Neural cell (in vitro differentiated cells): ENCODE results near the gene FMC1. TPM values are rescaled to one million over a fixed set of nuclear protein-coding genes. Genes with fewer than 3 reads are reported as not detected.

Experiments used
- H2AFZ ChIP-seq: fragments of 200-600, 300-800 bp; sonication (generic), shearing (Covaris generic); 2 replicates; pipeline ENCODE4 v1.6.0; 2014; ENCODE audit warnings: low read depth, mild to moderate bottlenecking, antibody characterized with exemption, low read length, moderate library complexity
- H3F3A ChIP-seq: fragments of 200-600 bp; shearing (Covaris generic); 2 replicates; pipeline ENCODE4 v1.6.1; 2016; ENCODE audit warnings: mild to moderate bottlenecking, moderate library complexity, mixed read lengths, antibody characterized with exemption, low read length; ENCODE audit not compliant: insufficient read depth, poor library complexity, severe bottlenecking
- H3K27ac ChIP-seq: fragments of 200-600, 300-800 bp; sonication (generic), shearing (Covaris generic); 2 replicates; pipeline ENCODE4 v1.5.1; 2014; ENCODE audit warnings: mild to moderate bottlenecking, low read length, moderate library complexity
- H3K27me3 ChIP-seq: fragments of 300-800, 200-600 bp; sonication (generic), shearing (Covaris generic); 2 replicates; pipeline ENCODE4 v1.6.0; 2014; ENCODE audit warnings: mild to moderate bottlenecking, low read depth, low read length, moderate library complexity; ENCODE audit not compliant: insufficient read depth
- H3K36me3 ChIP-seq: fragments of 300-800, 200-600 bp; sonication (generic), shearing (Covaris generic); 2 replicates; pipeline ENCODE4 v1.5.1; 2014; ENCODE audit warnings: mild to moderate bottlenecking, antibody characterized with exemption, low read length, moderate library complexity; ENCODE audit not compliant: insufficient read depth
- H3K4me2 ChIP-seq: fragments of 300-800, 200-600 bp; sonication (generic), shearing (Covaris generic); 2 replicates; pipeline ENCODE4 v1.6.0; 2014; ENCODE audit warnings: mild to moderate bottlenecking, low read length
- H3K4me3 ChIP-seq: fragments of 300-800, 200-600 bp; sonication (generic), shearing (Covaris generic); 2 replicates; pipeline ENCODE4 v1.5.1; 2014; ENCODE audit warnings: mild to moderate bottlenecking, low read length, moderate library complexity
- H3K79me2 ChIP-seq: fragments of 200-600 bp; shearing (Covaris generic); replicated peaks from 2 replicates; pipeline ENCODE4 v1.6.0; 2014; ENCODE audit warnings: mild to moderate bottlenecking, low read length, moderate library complexity; ENCODE audit not compliant: insufficient read depth
- H3K9ac ChIP-seq: fragments of 300-800, 200-600 bp; sonication (generic), shearing (Covaris generic); 2 replicates; pipeline ENCODE4 v1.6.1; 2016; ENCODE audit warnings: mild to moderate bottlenecking, low read length, mixed read lengths
- H3K9me2 ChIP-seq: fragments of 200-600 bp; shearing (Covaris generic); 2 replicates; pipeline ENCODE4 v1.6.1; 2016; ENCODE audit warnings: mild to moderate bottlenecking, low read length, mixed read lengths; ENCODE audit not compliant: insufficient read depth
- H3K9me3 ChIP-seq: fragments of 200-600, 300-800 bp; sonication (generic), shearing (Covaris generic); 2 replicates; pipeline ENCODE4 v1.6.1; 2016; ENCODE audit warnings: mild to moderate bottlenecking, mixed run types, low read length, moderate library complexity, mixed read lengths
- H4K20me1 ChIP-seq: fragments of 200-600 bp; shearing (Covaris generic); 2 replicates; pipeline ENCODE4 v1.6.1; 2016; ENCODE audit warnings: mild to moderate bottlenecking, mixed run types; ENCODE audit not compliant: insufficient read depth
- EP300 ChIP-seq: fragments of 450-650 bp; conservative IDR thresholded peaks from 2 replicates; pipeline ENCODE4 v1.6.1; 2014; ENCODE audit warnings: antibody characterized with exemption, mild to moderate bottlenecking, moderate library complexity; ENCODE audit not compliant: poor library complexity, severe bottlenecking
- MXI1 ChIP-seq: fragments of 450-650 bp; conservative IDR thresholded peaks from 2 replicates; pipeline ENCODE4 v1.6.1; 2014; ENCODE audit warnings: antibody characterized with exemption, mild to moderate bottlenecking; ENCODE audit not compliant: poor library complexity, severe bottlenecking
- POLR2AphosphoS5 ChIP-seq: IDR thresholded peaks from 2 replicates; pipeline ENCODE4 v1.6.1; 2012
- RAD21 ChIP-seq: fragments of 450-650 bp; conservative IDR thresholded peaks from 2 replicates; pipeline ENCODE4 v1.6.1; 2014; ENCODE audit warnings: antibody characterized with exemption, mild to moderate bottlenecking, moderate library complexity
- SMC3 ChIP-seq: fragments of 450-650 bp; conservative IDR thresholded peaks from 2 replicates; pipeline ENCODE4 v1.6.1; 2014; ENCODE audit warnings: antibody characterized with exemption, mild to moderate bottlenecking, moderate library complexity; ENCODE audit not compliant: poor library complexity
- polyA plus RNA-seq: library from polyadenylated mRNA; depleted of rRNA; stranded (reverse); fragments of >200 nt; gene quantifications from 2 replicates; pipeline ENCODE4 v1.2.3, GENCODE V29; 2014
- TF ChIP-seq, protein P1 (sequence below): fragments of 450-650 bp; IDR thresholded peaks from 2 replicates; pipeline ENCODE4 v1.5.1; 2014; ENCODE audit warnings: antibody characterized with exemption, mild to moderate bottlenecking, moderate library complexity; ENCODE audit not compliant: poor library complexity, severe bottlenecking
- TF ChIP-seq, protein P2 (sequence below): IDR thresholded peaks from 2 replicates; pipeline ENCODE4 v1.6.1; 2012; ENCODE audit warnings: borderline replicate concordance

The FMC1 gene
- polyA plus RNA-seq, 1 donor from 2014 or later = 54.8 TPM

DNA sequence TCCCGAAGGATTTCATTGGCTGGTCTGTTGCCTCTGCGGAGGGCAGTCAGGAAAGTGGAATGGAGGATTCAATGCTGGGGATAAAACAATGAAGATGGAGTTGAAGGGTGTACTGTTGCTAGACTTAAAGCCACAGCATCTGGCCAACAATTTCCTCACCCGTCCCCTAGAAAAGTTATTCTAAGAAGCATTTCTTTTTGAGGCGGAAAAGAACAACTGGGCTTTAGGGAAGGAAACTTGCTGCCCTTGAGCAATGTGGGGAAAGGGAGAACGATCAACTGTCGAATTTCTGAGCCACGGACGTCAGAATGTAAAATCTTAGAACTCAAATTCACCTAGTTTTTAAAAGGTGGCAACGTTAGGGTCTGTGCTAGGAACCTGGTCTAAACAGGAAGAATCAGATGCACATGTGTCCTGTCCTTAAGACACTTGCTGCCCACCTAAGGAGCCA is 664 bp downstream of the FMC1 start:
- H3K27me3 ChIP-seq = no peaks in the 10 kb centered on the region
- H3K36me3 ChIP-seq = no peaks in the 10 kb centered on the region
- peak overlapping the region; percentile 100 for H3K9ac ChIP-seq
- no peak for TF ChIP-seq SMC3
- TF ChIP-seq, protein P1, sequence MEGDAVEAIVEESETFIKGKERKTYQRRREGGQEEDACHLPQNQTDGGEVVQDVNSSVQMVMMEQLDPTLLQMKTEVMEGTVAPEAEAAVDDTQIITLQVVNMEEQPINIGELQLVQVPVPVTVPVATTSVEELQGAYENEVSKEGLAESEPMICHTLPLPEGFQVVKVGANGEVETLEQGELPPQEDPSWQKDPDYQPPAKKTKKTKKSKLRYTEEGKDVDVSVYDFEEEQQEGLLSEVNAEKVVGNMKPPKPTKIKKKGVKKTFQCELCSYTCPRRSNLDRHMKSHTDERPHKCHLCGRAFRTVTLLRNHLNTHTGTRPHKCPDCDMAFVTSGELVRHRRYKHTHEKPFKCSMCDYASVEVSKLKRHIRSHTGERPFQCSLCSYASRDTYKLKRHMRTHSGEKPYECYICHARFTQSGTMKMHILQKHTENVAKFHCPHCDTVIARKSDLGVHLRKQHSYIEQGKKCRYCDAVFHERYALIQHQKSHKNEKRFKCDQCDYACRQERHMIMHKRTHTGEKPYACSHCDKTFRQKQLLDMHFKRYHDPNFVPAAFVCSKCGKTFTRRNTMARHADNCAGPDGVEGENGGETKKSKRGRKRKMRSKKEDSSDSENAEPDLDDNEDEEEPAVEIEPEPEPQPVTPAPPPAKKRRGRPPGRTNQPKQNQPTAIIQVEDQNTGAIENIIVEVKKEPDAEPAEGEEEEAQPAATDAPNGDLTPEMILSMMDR = no peak
- TF ChIP-seq, protein P2, sequence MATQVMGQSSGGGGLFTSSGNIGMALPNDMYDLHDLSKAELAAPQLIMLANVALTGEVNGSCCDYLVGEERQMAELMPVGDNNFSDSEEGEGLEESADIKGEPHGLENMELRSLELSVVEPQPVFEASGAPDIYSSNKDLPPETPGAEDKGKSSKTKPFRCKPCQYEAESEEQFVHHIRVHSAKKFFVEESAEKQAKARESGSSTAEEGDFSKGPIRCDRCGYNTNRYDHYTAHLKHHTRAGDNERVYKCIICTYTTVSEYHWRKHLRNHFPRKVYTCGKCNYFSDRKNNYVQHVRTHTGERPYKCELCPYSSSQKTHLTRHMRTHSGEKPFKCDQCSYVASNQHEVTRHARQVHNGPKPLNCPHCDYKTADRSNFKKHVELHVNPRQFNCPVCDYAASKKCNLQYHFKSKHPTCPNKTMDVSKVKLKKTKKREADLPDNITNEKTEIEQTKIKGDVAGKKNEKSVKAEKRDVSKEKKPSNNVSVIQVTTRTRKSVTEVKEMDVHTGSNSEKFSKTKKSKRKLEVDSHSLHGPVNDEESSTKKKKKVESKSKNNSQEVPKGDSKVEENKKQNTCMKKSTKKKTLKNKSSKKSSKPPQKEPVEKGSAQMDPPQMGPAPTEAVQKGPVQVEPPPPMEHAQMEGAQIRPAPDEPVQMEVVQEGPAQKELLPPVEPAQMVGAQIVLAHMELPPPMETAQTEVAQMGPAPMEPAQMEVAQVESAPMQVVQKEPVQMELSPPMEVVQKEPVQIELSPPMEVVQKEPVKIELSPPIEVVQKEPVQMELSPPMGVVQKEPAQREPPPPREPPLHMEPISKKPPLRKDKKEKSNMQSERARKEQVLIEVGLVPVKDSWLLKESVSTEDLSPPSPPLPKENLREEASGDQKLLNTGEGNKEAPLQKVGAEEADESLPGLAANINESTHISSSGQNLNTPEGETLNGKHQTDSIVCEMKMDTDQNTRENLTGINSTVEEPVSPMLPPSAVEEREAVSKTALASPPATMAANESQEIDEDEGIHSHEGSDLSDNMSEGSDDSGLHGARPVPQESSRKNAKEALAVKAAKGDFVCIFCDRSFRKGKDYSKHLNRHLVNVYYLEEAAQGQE = peak; percentile 1
- H4K20me1 ChIP-seq = no peaks in the 10 kb centered on the region
- H3K79me2 ChIP-seq = peaks cover 21% of the 10 kb centered on the region
- peak overlapping the region; percentile 93 for H3K4me3 ChIP-seq
- no peaks in the 10 kb centered on the region for H3K9me3 ChIP-seq
- H3K4me2 ChIP-seq = peak overlapping the region; percentile 93
- peak overlapping the region; percentile 95 for H2AFZ ChIP-seq
- H3K27ac ChIP-seq = peak overlapping the region; percentile 99
- H3F3A ChIP-seq = peaks cover 9% of the 10 kb centered on the region
- no peaks in the 10 kb centered on the region for H3K9me2 ChIP-seq

DNA sequence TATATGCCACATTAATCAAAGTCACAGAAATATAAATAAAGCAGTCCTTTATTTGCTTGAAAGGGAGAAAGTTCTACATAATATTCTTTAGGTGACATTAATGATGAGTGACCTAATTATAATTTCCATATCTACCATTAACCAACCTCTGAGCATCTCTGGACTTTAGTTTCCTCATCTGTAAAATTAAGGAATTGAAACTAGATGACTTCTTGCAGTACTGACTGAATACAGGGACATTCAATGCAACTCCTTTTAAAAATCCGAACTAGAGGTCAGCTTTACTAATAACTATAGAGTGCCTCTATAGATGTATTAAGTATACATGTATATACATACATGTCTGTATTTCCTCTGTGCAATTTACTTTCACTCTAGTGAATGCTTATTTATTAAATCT is 3.9 kb downstream of the FMC1 start:
- Histone ChIP-seq H3K27ac (no peak overlapping the region), H3K9me3 (no peaks in the 10 kb centered on the region), H2AFZ (no peak overlapping the region), H3K27me3 (no peaks in the 10 kb centered on the region), H3F3A (peaks cover 3% of the 10 kb centered on the region), H3K4me2 (no peak overlapping the region), H4K20me1 (no peaks in the 10 kb centered on the region), H3K79me2 (peaks cover 21% of the 10 kb centered on the region), H3K9ac (no peak overlapping the region), H3K36me3 (no peaks in the 10 kb centered on the region), H3K9me2 (no peaks in the 10 kb centered on the region), H3K4me3 (no peak overlapping the region)
- TF ChIP-seq RAD21 (no peak), MXI1 (no peak), EP300 (no peak), POLR2AphosphoS5 (no peak)
- TF ChIP-seq, protein P1 = no peak
